ENCODE data around the gene CLDN19.
"Not testable (repeated sequence)": the region's sequence is repeated elsewhere in the genome, so short reads cannot be mapped to it uniquely, and the experiment has no call there.

CLDN19 gene

DNA sequence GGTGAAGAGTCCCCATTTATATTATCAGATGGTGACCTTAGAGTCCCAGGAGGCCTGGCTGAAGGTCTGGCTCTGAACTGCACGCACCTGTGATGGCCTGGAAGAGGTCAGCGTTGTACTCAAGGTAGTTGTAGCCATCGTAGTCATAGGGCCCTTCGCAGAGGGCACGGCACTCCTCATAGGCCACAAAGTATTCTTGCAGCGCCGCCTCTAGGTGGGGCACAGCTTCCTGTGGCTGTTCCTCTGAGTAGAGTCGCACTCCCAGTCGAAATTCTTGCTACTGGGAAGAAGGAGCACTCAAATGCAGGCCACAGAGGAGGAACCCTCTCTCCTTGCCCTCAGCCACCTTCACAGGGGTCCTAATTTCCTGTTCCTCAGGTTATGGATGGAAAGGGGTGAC, 19.1 kb upstream of the CLDN19 start:
- no peak for DNase-seq

DNA sequence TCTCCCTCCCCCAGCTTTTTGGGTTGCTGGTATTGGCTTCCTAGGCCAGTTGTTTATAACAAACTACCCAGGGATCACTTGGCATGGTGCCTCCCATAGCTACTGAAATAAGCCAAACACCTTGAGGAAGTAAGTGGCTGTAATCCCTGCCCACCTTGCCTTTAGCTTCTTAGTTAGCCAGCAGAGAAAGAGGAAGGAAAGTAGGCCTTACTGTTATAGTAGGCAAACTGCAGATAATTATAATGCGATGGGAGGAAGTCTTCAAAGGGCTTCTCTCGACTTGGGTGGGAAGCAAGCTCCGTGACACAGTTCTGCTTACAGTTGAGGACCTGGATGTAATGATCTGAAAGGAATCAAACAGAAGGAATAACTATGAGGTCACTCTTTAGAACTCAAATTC, 18.6 kb upstream of the CLDN19 start:
- DNase-seq: no peak

DNA sequence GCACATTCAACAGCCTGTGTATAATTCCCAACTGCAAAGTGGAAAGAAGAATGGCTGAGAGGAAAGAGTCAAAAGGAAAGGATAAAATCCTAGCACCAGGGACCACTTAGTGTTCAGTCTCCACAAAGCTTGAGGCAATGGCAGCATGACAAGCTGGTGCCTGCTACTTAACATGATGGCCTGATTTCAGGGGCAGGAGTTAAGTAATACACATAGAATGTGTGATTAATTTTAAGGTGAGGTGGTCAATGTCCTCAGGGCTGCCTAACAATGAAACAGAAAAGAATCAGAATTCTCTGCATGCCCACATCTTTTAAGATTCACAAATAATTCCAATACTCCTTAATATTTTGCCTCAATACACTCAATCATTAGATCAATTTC, 17.8 kb upstream of the CLDN19 start:
- no peak for DNase-seq

- peak; percentile 58 to 77 for DNase-seq
Observed at GRCh38 chr1:42756956-42757891, 17.2 kb upstream of the CLDN19 start.

GRCh38 chr1:42753070-42753469, 13.0 kb upstream of the CLDN19 start:
- DNase-seq: no peak

DNA sequence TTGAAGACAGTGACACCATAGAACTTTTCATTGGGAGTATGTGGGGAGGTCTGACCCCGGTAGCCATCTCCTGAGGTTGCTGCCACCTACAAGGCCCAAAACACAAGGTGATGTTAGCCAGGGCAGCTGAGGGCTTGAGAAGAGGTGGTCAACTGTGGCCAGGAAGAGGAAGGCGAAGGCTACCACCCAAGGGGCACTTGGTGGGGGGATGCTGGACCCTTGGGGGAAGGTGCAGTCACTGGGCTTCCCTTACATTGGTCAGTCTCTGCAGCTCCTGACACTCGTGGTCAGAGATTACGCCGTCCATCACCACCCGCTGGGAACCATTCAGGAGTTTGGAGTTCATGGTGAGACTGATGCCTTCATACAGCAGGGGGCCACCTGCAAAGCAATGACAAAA, 12.2 kb upstream of the CLDN19 start:
- no peak for DNase-seq

GRCh38 chr1:42751511-42752070, 11.6 kb upstream of the CLDN19 start:
- not testable (repeated sequence) for DNase-seq

GRCh38 chr1:42750041-42750440, 10.0 kb upstream of the CLDN19 start:
- no peak for DNase-seq

- DNase-seq: peak; percentile 41 to 60
Observed at GRCh38 chr1:42748461-42749410, 8.7 kb upstream of the CLDN19 start.

DNA sequence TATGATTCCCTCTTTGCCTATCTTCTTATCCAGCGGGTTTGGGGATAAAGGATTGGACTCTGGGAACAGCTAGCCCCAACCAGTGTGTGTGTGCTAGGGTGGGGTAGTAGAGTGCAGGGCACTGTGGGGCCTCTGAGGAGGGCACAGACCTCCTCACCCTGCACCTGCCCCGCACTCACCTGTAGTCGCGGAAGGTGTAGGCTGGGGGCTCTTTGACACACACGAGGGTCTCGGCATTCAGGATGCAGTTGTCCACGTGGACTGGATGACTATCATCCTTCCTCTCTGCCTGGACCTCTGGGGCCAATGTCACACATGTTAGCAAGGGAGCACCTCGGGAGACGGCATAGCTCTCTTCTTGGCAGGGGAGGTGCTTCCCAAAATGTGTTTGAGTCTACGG, 8.0 kb upstream of the CLDN19 start:
- no peak for DNase-seq

DNA sequence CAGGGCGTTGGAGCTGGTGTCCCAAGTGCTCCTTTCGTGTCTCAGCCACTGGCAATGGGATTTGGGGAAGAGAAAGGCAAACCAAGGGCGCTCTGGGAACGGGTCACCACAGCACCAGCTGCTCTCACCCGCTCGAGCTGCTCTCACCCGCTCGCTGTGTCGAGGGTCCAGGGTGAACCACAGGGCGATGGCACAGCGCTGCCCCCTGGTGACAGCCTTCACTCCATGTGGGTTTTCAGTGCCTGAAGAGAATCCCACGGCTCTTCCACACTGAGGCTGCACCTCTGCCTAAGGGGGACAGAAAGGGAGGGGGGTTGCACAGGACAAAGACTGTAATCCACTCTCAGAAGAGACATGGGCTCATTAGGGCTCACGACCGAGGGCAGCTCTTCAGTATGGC, 7.1 kb upstream of the CLDN19 start:
- peak in 1 of 2 donors; percentile 34 for DNase-seq

- no peak for DNase-seq
Observed at GRCh38 chr1:42746436-42747105, 6.5 kb upstream of the CLDN19 start.

GRCh38 chr1:42745851-42746250, 5.8 kb upstream of the CLDN19 start:
- no peak for DNase-seq

DNA sequence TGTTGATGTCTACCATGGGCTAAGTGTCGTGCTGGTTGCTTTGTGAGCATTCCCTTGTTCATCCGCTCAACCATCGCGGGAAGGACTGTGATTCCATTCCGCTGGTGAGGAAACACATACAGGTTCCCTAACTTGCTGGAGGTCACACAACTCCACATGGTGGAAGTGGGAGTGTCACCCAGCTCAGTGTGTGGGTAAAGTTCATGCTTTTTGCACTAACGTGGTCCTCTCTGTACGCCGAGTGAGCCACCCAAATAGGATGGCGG, 4.0 kb upstream of the CLDN19 start:
- no peak for DNase-seq

GRCh38 chr1:42743317-42744147, 3.5 kb upstream of the CLDN19 start:
- DNase-seq: no peak

DNA sequence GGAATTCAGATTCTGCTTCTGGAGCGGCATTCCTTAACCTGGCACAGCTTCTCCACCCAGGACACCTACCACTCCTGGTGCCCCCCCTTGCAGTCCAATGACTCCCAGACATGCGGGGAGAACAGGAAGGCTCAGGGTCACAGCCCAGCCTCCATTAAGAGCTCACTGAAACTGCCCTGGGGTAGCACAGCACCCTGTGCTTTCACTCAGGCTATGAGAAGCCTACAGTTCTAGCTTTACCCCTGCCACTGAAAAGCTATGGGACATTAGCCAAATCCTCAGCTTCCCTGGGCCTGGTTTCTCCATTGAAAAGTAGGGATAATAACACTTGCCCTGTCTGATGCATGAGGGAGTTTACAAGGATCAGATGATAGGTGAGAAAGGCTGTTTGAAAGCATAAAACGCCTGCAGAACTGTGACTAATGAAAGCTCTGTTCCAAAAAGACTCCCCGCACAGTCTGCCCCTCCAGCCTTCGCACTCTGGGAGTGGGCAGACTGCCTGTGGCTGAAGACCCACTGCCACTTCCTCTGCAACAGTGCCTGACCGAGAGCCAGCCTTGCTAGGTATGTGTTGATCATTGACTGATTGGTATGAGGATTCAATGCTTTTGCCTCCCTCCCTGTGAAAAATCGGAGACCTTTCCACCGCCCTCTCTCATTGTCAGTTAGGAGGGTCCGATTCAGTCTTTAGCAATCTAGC, 2.7 kb upstream of the CLDN19 start:
- DNase-seq: no peak

DNA sequence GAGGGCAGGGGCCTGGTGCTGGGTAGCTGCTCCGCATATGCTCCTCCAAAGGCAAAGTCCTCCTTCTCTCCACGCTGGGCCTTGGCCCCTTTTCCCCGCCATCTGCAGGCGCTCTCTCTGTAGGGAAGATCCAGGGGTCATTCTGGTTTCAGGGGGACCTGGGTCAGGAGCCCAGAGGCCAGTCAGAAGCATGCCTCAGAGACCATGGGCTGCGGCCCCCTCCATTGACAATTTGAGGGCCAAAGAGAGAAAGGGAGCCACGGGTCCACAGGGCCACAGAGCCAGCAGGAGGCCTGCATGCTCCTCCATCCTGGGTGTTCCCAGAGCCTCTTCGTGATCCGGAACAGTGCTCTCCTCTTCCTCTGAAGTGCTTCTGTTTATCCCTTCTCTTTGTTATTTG, 2.1 kb upstream of the CLDN19 start:
- DNase-seq: no peak

DNA sequence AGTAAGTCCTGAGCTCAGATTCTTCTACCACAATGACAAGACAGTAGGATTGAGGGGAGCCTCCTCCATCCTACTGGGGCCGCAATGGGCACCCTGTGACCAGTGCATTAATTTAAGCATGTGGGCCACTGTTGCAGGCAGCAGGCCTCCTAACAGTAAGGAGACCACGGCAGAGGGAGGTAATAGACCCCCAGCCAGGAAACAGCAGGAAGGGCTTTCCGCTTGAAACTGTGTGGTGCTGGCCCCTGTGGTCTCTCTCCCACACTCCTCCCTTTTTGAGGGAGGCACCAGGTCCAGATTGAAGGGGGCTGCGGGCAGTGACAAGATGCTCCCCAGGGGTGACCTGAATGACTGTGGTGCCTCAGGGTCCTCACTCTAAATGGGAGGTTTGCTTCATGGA, 1.7 kb upstream of the CLDN19 start:
- no peak for DNase-seq

- DNase-seq: no peak
Observed at GRCh38 chr1:42740851-42741580, 980 bp upstream of the CLDN19 start.

DNA sequence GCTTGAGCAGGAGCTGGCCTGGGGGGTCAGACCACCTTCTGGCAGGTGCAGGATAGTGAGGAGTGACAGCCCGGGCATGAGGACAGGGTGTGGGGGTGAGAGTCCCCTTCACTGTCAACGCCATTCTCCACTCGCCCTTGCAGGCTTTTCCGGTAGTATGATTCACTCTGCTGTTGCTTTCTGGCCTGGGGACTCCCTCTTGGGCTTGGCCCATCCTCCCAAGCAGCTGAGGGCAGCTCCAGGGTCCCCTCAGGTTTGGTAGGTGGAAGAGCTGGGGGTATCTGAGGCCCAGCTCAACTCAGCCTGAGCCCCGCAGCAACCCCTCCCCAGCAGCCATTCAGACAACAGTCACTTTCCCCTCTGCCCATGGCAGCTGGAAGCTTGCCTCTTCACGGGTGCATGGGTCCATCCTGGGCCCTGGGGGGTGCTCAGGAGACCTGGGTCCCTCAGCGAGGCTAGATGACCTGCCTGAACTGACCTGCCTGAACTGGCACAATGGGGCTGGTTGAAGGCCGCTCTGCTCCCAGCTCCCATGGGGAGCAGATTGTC, 1.3 kb downstream of the CLDN19 start:
- DNase-seq: no peak
